GM19023 (cell line): ENCODE results near the gene KAZN.

ENCODE experiments used
- ATAC-seq: cut with Tn5 transposase; IDR thresholded peaks from one replicate; pipeline ENCODE4 v1.9.1; 2021; ENCODE audit warnings: mild to moderate bottlenecking, moderate library complexity; ENCODE audit not compliant: unreplicated experiment

Gene KAZN

DNA sequence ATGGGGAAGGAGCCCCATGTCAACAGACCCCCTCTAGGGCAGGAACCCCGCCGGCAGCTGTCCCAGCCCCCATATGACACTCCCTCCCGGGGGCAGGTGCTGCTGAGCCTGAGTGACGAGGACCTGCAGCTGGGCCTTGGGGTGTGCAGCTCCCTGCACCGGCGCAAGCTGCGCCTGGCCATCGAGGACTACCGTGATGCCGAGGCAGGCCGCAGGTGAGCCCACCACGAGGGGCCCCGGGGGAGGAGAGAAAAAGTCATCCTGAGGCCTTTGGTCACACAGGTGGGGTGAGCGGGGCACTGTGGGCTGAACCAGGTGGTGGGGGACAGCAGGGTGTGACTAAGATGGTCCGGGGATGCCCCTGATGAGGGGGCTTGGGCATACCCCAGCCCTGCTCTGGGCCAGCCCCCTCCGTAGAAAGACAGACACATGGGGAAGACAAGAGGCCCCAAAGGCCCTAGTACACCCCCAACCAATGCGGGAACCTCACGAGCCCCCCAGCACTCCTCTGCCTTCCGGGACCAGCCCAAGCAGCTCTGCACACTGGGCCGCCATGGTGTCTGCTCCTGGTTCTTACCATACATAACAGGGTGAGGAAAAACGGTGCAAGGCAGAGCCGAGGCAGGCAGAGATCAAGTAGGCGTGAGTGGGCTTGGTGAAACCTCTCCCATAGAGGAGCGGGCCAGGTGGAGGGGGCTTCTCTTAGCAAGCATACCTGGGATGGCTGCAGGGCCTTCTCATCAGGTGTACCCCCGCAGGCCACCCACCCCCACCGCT lies 496.4 kb downstream of the KAZN start:
- ATAC-seq = no peak

DNA sequence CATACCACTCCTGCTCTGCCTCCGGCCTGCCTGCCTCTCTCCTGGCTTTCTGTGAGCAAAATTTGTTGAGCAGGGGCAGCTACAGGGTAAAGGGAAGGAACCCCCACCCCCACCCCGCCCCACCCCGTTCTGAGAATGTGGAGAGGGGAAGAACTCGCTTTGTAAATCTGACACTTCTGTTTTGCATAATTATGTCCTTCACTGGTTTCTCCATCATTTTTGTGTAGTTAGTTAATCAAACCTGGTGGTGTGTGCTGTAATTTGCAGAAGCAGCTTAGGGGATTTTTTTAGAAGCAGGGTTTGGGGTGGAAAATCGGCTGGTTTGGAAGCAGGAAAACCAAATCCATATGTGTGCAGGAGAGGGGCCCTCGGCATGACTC lies 497.0 kb downstream of the KAZN start:
- no peak for ATAC-seq

- no peak for ATAC-seq
These were observed 497.8 kb downstream of the KAZN start for GRCh38 chr1:15096293-15096692.

DNA sequence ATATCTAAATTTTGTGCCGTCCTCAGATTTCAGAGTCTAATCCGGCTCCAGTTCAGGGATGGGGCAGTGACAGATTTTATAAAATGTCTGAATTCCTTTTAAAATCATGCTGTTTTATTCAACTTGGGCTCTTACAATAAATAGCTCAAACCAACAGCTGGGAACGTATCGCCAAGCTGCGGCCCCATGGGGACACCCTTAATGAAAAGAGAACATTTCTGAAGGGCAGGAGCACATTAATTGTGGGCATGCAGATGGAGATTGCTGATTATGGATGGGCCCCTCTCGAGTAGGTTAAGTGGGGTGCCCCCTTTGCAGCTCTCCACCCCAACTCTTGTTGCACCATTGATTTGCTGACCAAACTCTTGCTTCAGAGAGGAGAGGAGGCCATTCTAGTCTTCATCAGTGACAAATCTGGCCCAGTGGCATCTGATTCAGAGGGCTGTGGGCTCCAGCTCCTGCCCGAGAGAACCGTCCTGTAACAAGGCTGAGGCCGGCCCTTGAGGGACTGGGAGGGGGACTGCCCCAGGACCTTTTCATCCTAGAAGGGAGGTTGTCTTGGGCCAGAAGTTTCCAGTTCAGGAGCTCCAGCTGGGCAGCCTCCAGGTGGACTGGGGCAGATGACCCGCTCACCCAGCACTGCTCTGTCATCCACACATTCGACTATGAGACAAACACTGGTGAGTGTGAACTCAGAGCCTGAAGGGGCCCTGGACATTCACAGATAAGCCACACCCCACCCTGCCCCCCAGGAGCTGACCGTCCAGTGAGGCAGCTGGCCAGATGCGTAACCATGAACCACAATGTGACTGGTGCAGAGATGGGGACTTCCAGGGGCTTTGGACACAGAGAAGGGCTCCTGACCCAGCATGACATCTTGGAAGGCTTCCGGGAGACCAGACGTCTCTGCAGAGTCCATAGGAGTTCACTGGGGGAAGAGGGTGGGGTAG lies 500.0 kb downstream of the KAZN start:
- ATAC-seq = no peak

DNA sequence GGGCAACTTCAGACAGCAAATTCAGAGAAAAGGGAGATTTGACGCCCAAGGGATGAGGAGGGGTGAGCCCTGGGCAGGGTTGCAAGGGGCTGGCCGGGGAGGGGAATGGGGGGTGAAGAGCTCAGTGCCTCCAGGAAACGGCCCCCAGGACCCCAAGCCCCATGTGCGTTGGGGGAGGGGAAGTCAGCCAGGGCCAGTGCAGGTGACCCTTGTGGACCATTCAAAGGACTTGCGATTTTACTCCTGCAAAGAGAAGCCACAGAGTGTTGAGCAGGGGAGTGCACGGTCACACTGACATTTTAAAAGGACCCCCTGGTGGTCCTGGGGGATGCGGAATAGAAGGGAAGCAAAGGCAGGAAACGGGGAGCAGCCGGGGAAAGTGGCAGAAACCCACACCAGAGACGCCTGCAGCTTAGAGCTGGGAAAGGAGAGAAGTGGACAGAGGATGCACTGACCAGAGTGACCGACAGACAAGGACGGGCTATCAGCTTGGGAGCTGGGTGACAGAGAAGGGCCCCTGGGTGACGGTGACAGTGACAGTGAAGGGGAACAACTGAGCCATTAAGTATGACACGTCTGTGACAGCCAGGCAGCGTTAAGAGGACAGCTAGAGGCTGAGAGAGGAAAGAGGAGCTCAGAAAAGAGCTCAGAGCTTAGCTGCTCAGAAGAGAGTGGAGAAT lies 501.1 kb downstream of the KAZN start:
- no peak for ATAC-seq

- ATAC-seq = no peak
These were observed 501.8 kb downstream of the KAZN start for GRCh38 chr1:15100121-15100879.

DNA sequence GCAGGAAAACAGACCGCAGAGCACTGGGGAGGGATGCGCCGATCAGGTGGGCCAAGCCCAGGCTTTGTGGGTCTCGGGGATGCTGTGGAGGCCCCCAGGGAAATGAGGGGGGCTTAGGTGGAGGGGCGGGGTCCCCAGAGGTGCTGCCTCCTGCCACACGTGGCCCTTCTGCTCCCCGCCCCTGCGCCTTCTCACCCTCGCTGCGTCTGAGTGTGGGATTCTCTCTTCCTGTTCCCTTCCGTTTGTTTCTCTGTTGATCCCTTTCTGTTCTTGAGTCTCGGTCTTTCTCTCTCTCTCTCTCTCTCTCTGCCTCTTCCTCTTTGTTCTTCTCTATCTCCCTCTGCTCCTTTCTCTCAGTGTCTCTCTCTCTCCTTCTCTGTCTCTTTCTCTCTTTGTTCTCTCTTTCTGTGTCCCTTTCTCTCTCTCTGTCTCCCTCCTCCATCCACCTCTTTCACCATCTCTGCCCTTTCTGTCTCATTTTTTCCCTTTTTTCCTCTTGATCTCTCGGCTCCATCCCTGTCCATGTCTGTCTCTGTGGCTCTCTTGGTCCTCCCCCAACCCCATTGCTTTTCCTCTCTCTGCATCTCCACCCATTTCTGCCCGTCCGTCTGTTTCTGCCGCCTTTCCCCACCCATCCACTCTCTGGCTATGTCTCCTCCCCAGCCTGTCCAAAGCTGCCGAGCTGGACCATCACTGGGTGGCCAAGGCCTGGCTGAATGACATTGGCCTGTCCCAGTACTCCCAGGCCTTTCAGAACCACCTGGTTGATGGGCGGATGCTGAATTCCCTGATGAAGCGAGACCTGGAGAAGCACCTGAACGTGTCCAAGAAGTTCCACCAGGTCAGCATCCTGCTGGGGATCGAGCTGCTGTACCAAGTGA lies 502.6 kb downstream of the KAZN start:
- ATAC-seq = no peak

DNA sequence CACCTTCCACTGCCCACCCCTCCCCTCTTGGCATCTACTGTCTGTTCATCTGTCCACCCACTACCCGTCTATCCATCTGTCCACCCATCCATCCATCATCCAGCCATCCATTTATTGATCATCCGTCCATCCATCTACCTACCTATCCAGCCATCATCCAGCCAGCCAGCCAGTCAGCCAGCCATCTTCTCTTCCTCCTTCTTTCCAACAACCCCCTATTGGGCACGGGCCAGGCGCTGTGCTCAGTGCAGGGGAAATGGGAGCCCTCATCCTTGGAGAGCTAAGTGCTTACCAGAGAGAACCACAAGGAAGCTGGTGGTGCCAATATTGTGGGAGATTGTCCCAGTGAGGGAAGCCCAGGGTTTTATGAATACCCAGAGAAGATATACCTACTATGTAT lies 503.3 kb downstream of the KAZN start:
- no peak for ATAC-seq

DNA sequence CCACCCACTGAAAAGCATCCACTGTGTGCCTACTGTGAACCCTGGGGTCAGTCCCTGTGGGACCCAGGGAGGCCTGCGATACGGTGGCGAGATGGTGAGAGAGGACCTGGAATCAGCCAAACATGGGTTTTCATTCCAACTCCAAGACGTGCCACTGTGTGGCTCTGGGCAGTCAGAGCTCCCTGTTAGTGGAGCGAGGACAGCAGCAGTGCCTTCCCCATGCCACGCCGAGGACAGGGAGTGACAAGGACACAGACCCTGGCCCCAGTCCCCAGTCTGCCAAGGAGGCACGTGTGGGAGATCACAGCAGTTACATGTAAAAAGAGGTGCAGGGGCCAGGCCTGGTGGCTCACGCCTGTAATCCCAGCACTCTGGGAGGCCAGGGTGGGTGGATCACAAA lies 504.2 kb downstream of the KAZN start:
- ATAC-seq = no peak

GRCh38 chr1:15103211-15103610 lies 504.7 kb downstream of the KAZN start:
- no peak for ATAC-seq

DNA sequence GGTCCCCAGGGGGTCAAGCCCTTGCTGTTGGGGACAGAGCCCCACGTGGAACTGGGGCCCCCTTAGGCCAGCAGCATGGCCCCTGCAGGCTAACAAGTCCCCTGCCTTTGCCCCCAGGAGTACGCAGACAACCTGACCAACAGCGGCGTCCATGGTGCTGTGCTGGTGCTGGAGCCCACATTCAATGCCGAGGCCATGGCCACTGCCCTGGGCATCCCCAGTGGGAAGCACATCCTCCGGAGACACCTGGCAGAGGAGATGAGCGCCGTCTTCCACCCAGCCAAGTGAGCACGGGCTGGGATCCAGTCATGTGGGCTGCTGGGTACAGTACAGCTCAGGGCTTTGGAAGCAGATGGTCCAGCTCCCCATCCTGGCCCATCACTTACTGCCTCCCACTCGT lies 505.4 kb downstream of the KAZN start:
- ATAC-seq = no peak

GRCh38 chr1:15104768-15105167 lies 506.3 kb downstream of the KAZN start:
- no peak for ATAC-seq

DNA sequence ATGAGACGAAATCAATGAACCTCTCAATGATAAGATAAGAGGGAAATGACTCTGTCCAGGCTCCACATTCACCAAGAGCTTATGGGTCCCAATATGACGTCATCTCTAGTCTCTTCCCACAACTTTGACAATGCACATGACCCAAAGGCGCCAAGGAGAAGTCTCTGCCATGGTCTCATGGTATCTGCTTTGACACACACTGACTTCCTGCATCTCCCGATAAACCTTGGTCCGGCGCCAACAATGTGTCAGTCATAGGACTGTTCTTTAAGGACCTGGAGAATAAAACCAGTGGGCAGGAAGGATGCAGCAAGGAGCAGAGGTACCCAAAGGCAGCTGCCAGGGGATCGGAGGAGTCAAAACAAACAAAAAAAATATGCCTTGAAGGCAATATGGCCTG lies 508.1 kb downstream of the KAZN start:
- no peak for ATAC-seq

DNA sequence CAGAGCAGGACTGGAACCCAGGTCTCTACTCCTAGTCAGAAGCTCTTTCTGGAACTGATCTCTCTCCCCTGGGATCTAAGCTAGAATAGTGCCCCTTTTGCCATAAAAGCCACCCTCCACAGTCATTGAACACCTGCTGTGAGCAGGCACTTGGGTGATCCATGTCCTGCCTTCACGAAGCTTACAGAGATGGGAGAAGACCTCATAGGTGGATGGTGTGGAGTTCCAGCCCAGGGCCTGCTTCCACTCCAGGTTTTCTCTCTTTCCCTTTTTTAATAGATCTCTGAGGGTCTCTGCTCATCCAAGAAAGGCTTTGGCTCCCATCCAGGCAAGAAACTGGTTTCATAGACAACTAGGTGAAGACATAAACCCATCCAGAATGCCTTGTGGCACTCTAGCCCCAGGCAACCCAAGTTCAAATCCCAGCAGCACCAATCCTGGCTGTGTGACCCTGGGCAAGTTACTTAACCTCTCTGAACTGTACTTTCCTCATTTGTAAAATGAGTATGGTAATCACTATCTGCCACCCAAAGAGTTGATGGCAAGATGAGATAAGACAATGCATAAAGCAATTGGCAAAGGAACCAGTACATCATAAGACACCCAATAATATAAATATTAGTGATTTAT lies 508.7 kb downstream of the KAZN start:
- no peak for ATAC-seq

GRCh38 chr1:15107911-15108310 lies 509.4 kb downstream of the KAZN start:
- no peak for ATAC-seq

- ATAC-seq = no peak
These were observed 511.8 kb downstream of the KAZN start for GRCh38 chr1:15110128-15110866.

GRCh38 chr1:15110867-15111230 lies 512.4 kb downstream of the KAZN start:
- no peak for ATAC-seq

DNA sequence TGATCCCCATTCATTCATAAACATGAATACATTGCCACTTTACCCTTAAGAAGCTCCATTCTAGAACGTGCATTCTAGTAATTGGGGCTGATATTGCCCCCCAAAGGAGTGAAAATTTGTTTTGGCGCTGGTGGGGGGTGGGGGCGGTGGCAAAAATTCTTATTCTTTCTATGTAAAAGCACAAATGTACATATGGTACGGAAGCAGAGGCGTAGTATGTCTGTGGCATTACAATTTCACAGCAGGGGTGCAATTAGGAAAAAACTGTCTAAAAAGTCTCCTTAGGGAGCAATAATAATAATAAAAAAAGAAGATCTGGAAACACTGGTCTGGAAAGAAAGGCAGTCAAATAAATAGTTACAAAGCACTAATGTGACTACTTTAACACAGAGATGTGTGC lies 514.7 kb downstream of the KAZN start:
- no peak for ATAC-seq

GRCh38 chr1:15114884-15115283 lies 516.4 kb downstream of the KAZN start:
- ATAC-seq = no peak
